B cell (primary cell): ENCODE data around the gene BICDL2.

ENCODE experiments used
- EZH2 ChIP-seq: IDR thresholded peaks from 2 replicates; pipeline ENCODE4 v1.6.1; 2012; ENCODE audit warnings: borderline replicate concordance, low read depth, mild to moderate bottlenecking, moderate library complexity, low read length; ENCODE audit not compliant: insufficient read depth, poor library complexity, severe bottlenecking
- TF ChIP-seq, protein P1 (sequence below): fragments of 200-600 bp; IDR thresholded peaks from one replicate; pipeline ENCODE4 v1.8.0; 2022; ENCODE audit warnings: antibody characterized with exemption, mild to moderate bottlenecking

DNA sequence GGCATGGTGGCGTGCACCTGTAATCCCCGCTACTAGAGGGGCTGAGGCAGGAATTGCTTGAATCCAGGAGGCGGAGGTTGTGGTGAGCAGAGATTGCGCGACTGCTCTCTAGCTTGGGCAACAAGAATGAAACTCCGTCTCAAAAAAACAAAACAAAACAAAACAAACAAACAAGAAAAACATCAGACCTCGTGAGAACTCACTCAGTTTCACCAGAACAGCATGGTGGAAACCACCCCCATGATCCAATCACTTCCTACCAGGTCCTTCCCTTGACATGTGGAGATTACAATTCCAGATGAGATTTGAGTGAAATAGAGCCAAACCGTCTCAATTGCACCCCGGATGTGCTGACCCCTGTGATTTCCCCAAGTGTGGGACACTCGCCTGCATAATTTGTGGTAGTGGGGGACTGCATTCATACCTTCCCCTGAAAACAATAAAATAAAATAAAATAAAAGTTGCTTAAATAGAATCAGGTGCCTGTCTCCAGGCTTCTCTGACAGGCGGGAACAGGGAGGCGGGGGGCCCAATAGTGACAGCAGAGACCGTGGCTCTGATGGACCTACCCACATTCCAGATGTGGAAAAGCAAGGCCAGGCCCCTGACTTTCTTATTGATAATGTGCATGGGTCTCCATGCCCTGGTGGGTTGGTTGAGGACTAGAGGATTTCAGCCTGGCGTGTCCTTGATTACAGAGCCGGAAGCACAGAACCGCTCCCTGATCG, 49.3 kb upstream of the BICDL2 start:
- TF ChIP-seq, protein P1, sequence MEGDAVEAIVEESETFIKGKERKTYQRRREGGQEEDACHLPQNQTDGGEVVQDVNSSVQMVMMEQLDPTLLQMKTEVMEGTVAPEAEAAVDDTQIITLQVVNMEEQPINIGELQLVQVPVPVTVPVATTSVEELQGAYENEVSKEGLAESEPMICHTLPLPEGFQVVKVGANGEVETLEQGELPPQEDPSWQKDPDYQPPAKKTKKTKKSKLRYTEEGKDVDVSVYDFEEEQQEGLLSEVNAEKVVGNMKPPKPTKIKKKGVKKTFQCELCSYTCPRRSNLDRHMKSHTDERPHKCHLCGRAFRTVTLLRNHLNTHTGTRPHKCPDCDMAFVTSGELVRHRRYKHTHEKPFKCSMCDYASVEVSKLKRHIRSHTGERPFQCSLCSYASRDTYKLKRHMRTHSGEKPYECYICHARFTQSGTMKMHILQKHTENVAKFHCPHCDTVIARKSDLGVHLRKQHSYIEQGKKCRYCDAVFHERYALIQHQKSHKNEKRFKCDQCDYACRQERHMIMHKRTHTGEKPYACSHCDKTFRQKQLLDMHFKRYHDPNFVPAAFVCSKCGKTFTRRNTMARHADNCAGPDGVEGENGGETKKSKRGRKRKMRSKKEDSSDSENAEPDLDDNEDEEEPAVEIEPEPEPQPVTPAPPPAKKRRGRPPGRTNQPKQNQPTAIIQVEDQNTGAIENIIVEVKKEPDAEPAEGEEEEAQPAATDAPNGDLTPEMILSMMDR, result no peak
- no peak for TF ChIP-seq EZH2
